Right lobe of liver (tissue), 4 donors: ENCODE data around the gene FAM163A.

Experiments used
- POLR2A ChIP-seq: fragments of 450-650 bp; IDR thresholded peaks from one replicate; pipeline ENCODE4 v1.6.1; 2017; ENCODE audit warnings: antibody characterized with exemption, mild to moderate bottlenecking
- TF ChIP-seq, protein P1 (sequence below), 4 donors: fragments of 200-600 bp in 3 of 4; fragments of 450-650 bp in 1 of 4; IDR thresholded peaks; one replicate each; pipeline versions ENCODE4 v1.5.1 to v1.8.0; 2016 to 2022; ENCODE audit warnings: antibody characterized with exemption in 4 of 4, mild to moderate bottlenecking in 2 of 4
- donor health status: DM: no; HTN: no; CAD: no.
- donor health status: DM: no; HTN: no; CAD: no.
- donor health status: DM: no; HTN: yes; CAD: no.

DNA sequence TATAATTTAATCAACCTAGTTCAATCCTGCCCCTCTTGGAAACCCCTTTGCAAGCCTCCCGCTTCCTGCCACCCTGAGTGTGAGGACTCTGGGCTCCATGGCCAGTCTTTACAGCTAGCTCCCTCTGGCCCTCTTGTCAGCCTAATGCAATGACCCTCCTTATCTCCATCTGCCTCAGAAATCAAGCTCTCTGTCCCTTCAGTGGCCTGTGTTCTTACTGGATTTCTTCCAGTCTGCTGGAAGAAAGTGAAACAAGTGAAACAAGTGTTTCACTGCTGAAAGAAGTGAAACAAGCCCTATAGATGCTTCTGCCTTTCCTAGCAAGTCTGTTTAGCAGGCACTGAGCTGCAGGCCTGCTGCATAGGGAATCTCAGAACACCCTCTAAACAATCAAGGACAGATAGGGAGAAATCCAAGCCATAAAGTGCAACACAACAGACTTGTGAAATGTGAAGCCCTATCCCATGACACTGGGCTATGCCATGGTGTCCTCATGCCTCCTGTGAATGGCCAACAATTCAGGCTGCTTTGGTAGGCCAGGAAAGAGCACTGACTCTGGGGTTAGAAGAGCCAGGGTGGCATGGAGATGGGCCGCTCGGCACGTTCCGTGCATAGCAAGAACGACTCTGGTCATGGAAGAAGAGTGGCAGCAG lies 55.9 kb downstream of the FAM163A start:
- TF ChIP-seq, protein P1, sequence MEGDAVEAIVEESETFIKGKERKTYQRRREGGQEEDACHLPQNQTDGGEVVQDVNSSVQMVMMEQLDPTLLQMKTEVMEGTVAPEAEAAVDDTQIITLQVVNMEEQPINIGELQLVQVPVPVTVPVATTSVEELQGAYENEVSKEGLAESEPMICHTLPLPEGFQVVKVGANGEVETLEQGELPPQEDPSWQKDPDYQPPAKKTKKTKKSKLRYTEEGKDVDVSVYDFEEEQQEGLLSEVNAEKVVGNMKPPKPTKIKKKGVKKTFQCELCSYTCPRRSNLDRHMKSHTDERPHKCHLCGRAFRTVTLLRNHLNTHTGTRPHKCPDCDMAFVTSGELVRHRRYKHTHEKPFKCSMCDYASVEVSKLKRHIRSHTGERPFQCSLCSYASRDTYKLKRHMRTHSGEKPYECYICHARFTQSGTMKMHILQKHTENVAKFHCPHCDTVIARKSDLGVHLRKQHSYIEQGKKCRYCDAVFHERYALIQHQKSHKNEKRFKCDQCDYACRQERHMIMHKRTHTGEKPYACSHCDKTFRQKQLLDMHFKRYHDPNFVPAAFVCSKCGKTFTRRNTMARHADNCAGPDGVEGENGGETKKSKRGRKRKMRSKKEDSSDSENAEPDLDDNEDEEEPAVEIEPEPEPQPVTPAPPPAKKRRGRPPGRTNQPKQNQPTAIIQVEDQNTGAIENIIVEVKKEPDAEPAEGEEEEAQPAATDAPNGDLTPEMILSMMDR (IDR thresholded peaks at IDR 0.05): no peak
- TF ChIP-seq POLR2A: no peak
